Neural progenitor cell (in vitro differentiated cells): ENCODE results near the gene TBC1D7.
A peak's percentile ranks its signal among the peaks of the same experiment; 100 is the strongest.

Experiments used
- EZH2 ChIP-seq: fragments of 200-600 bp; sonication (generic); IDR thresholded peaks from 2 replicates; pipeline ENCODE4 v1.6.1; 2017; ENCODE audit warnings: antibody characterized with exemption, mild to moderate bottlenecking, moderate library complexity
- TF ChIP-seq, protein P1 (sequence below): fragments of 200-600 bp; sonication (generic); IDR thresholded peaks from 2 replicates; pipeline ENCODE4 v1.5.1; 2017; ENCODE audit warnings: antibody characterized with exemption, mild to moderate bottlenecking

DNA sequence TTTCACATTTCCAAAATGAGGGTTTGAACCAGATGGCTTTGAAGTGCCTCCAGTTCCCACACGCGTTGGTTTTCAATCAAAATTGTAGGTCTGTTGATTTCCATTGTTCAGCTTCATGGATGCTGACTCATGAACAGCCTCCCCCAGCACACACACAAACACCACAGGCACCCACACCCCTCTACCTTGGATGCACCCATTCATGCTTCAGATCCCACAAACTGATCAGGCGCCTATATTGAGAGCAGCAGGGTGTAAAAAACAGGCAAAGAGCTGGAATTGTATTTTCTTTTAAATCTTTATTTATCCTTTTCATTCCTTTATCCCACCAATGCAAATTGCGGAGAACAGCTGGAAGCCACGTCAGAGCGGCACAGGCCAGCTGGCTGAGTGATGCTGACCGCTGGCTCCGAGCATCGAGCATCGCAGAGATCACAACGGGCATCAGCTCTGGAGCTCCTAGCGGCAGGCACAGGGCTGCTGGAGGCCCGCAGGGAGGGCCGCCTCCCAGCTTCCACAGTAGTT is 29.3 kb upstream of the TBC1D7 start:
- TF ChIP-seq, protein P1, sequence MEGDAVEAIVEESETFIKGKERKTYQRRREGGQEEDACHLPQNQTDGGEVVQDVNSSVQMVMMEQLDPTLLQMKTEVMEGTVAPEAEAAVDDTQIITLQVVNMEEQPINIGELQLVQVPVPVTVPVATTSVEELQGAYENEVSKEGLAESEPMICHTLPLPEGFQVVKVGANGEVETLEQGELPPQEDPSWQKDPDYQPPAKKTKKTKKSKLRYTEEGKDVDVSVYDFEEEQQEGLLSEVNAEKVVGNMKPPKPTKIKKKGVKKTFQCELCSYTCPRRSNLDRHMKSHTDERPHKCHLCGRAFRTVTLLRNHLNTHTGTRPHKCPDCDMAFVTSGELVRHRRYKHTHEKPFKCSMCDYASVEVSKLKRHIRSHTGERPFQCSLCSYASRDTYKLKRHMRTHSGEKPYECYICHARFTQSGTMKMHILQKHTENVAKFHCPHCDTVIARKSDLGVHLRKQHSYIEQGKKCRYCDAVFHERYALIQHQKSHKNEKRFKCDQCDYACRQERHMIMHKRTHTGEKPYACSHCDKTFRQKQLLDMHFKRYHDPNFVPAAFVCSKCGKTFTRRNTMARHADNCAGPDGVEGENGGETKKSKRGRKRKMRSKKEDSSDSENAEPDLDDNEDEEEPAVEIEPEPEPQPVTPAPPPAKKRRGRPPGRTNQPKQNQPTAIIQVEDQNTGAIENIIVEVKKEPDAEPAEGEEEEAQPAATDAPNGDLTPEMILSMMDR: peak; percentile 13
- no peak for TF ChIP-seq EZH2
